ENCODE results near the gene NOL3. TPM values are rescaled to one million over a fixed set of nuclear protein-coding genes. Genes with fewer than 3 reads are reported as not detected.
A peak's percentile ranks its signal among the peaks of the same experiment; 100 is the strongest.

NOL3 gene
- total and polyA plus RNA-seq, 2 of the 13 experiments (the other 11 are each of a cell fraction or from before 2014, with no cell fraction given) = 5.7 to 20.5 TPM

- 0 out of 2 replicates have a peak, but pooled peaks have one; percentile 69 for TF ChIP-seq ZBTB42 (CRISPR knock-in tag; IDR thresholded peaks at IDR 0.05)
- peak; percentile 88; the same call in 1 of the 2 replicates for TF ChIP-seq MZF1 (CRISPR knock-in tag; IDR thresholded peaks at IDR 0.05; ENCODE audit: borderline replicate concordance)
- peak; percentile 78; the same call in 1 of the 2 replicates for TF ChIP-seq HES4 (CRISPR knock-in tag; IDR thresholded peaks at IDR 0.05; ENCODE audit: borderline replicate concordance)
- peak; percentile 83; the same call in 1 of the 2 replicates for TF ChIP-seq ZNF768 (CRISPR knock-in tag; IDR thresholded peaks at IDR 0.05)
- peak; percentile 90 for TF ChIP-seq ELF3 (CRISPR knock-in tag; IDR thresholded peaks at IDR 0.05)
- no peak for TF ChIP-seq ZNF7 (CRISPR knock-in tag; IDR thresholded peaks at IDR 0.05)
- TF ChIP-seq, protein P1, sequence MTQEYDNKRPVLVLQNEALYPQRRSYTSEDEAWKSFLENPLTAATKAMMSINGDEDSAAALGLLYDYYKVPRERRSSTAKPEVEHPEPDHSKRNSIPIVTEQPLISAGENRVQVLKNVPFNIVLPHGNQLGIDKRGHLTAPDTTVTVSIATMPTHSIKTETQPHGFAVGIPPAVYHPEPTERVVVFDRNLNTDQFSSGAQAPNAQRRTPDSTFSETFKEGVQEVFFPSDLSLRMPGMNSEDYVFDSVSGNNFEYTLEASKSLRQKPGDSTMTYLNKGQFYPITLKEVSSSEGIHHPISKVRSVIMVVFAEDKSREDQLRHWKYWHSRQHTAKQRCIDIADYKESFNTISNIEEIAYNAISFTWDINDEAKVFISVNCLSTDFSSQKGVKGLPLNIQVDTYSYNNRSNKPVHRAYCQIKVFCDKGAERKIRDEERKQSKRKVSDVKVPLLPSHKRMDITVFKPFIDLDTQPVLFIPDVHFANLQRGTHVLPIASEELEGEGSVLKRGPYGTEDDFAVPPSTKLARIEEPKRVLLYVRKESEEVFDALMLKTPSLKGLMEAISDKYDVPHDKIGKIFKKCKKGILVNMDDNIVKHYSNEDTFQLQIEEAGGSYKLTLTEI (CRISPR knock-in tag; conservative IDR thresholded peaks at IDR 0.05) = no peak
- TF ChIP-seq U2AF2 (IDR thresholded peaks at IDR 0.05; ENCODE audit: low read depth, low read length) = no peak
- peak; percentile 99 for TF ChIP-seq ZNF782 (CRISPR knock-in tag; IDR thresholded peaks at IDR 0.05; ENCODE audit: borderline replicate concordance)
- TF ChIP-seq ZNF607 (CRISPR knock-in tag; IDR thresholded peaks at IDR 0.05; ENCODE audit: borderline replicate concordance) = peak; percentile 83; the same call in 1 of the 2 replicates
- TF ChIP-seq, protein P2, sequence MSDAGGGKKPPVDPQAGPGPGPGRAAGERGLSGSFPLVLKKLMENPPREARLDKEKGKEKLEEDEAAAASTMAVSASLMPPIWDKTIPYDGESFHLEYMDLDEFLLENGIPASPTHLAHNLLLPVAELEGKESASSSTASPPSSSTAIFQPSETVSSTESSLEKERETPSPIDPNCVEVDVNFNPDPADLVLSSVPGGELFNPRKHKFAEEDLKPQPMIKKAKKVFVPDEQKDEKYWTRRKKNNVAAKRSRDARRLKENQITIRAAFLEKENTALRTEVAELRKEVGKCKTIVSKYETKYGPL (CRISPR knock-in tag; IDR thresholded peaks at IDR 0.05) = no peak
- TF ChIP-seq TAF1 (CRISPR knock-in tag; IDR thresholded peaks at IDR 0.05) = peak; percentile 70
- TF ChIP-seq ZC3H13 (CRISPR knock-in tag; IDR thresholded peaks at IDR 0.05) = peak; percentile 97
- peak; percentile 78; the same call in 1 of the 2 replicates for TF ChIP-seq KDM1A (CRISPR knock-in tag; IDR thresholded peaks at IDR 0.05)
- TF ChIP-seq MATR3 (CRISPR knock-in tag; IDR thresholded peaks at IDR 0.05) = no peak
- TF ChIP-seq MED8 (CRISPR knock-in tag; IDR thresholded peaks at IDR 0.05; ENCODE audit: insufficient replicate concordance) = peak; percentile 48
- peak; percentile 85; the same call in 1 of the 2 replicates for TF ChIP-seq ZBTB20 (CRISPR knock-in tag; IDR thresholded peaks at IDR 0.05; ENCODE audit: borderline replicate concordance, low read depth)
- TF ChIP-seq REPIN1 (CRISPR knock-in tag; IDR thresholded peaks at IDR 0.05; ENCODE audit: borderline replicate concordance, low read depth) = peak; percentile 88
- peak; percentile 96 for TF ChIP-seq BORCS8-MEF2B (CRISPR knock-in tag; IDR thresholded peaks at IDR 0.05)
- TF ChIP-seq, protein P3, sequence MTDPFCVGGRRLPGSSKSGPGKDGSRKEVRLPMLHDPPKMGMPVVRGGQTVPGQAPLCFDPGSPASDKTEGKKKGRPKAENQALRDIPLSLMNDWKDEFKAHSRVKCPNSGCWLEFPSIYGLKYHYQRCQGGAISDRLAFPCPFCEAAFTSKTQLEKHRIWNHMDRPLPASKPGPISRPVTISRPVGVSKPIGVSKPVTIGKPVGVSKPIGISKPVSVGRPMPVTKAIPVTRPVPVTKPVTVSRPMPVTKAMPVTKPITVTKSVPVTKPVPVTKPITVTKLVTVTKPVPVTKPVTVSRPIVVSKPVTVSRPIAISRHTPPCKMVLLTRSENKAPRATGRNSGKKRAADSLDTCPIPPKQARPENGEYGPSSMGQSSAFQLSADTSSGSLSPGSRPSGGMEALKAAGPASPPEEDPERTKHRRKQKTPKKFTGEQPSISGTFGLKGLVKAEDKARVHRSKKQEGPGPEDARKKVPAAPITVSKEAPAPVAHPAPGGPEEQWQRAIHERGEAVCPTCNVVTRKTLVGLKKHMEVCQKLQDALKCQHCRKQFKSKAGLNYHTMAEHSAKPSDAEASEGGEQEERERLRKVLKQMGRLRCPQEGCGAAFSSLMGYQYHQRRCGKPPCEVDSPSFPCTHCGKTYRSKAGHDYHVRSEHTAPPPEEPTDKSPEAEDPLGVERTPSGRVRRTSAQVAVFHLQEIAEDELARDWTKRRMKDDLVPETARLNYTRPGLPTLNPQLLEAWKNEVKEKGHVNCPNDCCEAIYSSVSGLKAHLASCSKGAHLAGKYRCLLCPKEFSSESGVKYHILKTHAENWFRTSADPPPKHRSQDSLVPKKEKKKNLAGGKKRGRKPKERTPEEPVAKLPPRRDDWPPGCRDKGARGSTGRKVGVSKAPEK (CRISPR knock-in tag; IDR thresholded peaks at IDR 0.05; ENCODE audit: borderline replicate concordance) = peak; percentile 91; the same call in 1 of the 2 replicates
- TF ChIP-seq EHMT2 (IDR thresholded peaks at IDR 0.05; ENCODE audit: borderline replicate concordance, low read depth, low read length) = no peak
- TF ChIP-seq SP5 (CRISPR knock-in tag; IDR thresholded peaks at IDR 0.05; ENCODE audit: borderline replicate concordance, low read depth) = peak; percentile 76
These were observed 3.7 kb downstream of the NOL3 start (continued) for GRCh38 chr16:67173808-67174705.
